Measurements from ENCODE around the gene CLK4.

The CLK4 gene

GRCh38 chr5:178554311-178554710 is 72.5 kb downstream of the CLK4 start:
- DNase-seq (ENCODE audit: low read depth in 2 of 3, low spot score in 1 of 3), result no peak

DNA sequence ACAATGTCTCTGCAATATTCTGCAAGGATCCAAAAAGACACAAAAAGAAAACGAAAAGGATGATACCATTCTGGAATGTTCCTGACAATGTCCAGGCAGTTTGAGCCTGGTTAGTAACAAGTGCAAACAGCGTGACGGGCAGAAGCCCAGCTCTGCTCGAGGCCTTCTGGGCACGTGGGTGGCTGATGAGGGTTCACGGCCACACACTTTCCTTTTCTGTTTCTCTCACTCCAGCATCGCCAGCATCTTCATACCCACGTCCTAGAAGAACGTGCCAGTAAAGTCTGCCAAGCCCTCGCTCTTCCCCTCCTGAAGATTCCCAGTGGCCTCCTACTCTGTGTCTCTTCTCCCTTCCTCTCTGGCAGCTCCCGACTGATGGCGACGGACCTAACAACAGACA is 73.3 kb downstream of the CLK4 start:
- DNase-seq (ENCODE audit: low read depth in 2 of 3, low spot score in 1 of 3), result no peak

All from stimulated activated CD4-positive, alpha-beta T cell treated with anti-CD3 and anti-CD28 coated beads, Interleukin-12 subunit alpha, Interleukin-12 subunit beta, amount 100 ng/mL, for 48 hours (primary cell).